Measurements from ENCODE around the gene MAP3K14.
A peak's percentile ranks its signal among the peaks of the same experiment; 100 is the strongest.

Gene MAP3K14

GRCh38 chr17:45316434-45317110, at the start of gene MAP3K14:
MAP3K14 (minus strand) TSS chr17:45317020; CDS start chr17:45290745, 26,275 bp downstream.
- peak within 1 kb of the TSS; percentile 74 for H2AFZ ChIP-seq (ENCODE audit: low read depth)
- peak within 1 kb of the TSS; percentile 99 for H3K4me2 ChIP-seq
- H3K4me3 ChIP-seq (IDR thresholded peaks at IDR 0.05; ENCODE audit: insufficient read depth, low read depth, low read length) = peak within 1 kb of the TSS; percentile 50
- H4K20me1 ChIP-seq (ENCODE audit: insufficient read depth) = no peaks in the 10 kb centered on the region
- H3K9ac ChIP-seq = peak within 1 kb of the TSS; percentile 84
- H3K79me2 ChIP-seq (ENCODE audit: insufficient read depth, low read depth) = peaks cover 45% of the 10 kb centered on the region
- H3K27ac ChIP-seq = peak within 1 kb of the TSS; percentile 89
- H3K36me3 ChIP-seq (ENCODE audit: insufficient read depth) = no peaks in the 10 kb centered on the region
- H3K27me3 ChIP-seq (ENCODE audit: insufficient read depth, low read depth) = no peaks in the 10 kb centered on the region
- peaks cover 63% of the 10 kb centered on the region for H3K4me1 ChIP-seq (ENCODE audit: low read depth, poor library complexity, severe bottlenecking)
- TF ChIP-seq CTCF (conservative IDR thresholded peaks at IDR 0.05; ENCODE audit: low read depth, low read length) = no peak

GRCh38 chr17:45366049-45366448, 49.2 kb upstream of the MAP3K14 start:
- no peak overlapping the region for H3K4me2 ChIP-seq
- peaks cover 6% of the 10 kb centered on the region for H3K4me1 ChIP-seq (ENCODE audit: low read depth, poor library complexity, severe bottlenecking)
- H2AFZ ChIP-seq (ENCODE audit: low read depth) = no peak overlapping the region
- no peak overlapping the region for H3K9ac ChIP-seq
- no peak overlapping the region for H3K27ac ChIP-seq
- no peak overlapping the region for H3K4me3 ChIP-seq (IDR thresholded peaks at IDR 0.05; ENCODE audit: insufficient read depth, low read depth, low read length)
- no peaks in the 10 kb centered on the region for H3K36me3 ChIP-seq (ENCODE audit: insufficient read depth)
- peaks cover 3% of the 10 kb centered on the region; the same call in 1 of the 2 replicates for H3K27me3 ChIP-seq (ENCODE audit: insufficient read depth, low read depth)
- no peak for TF ChIP-seq CTCF (conservative IDR thresholded peaks at IDR 0.05; ENCODE audit: low read depth, low read length)
- H3K79me2 ChIP-seq (ENCODE audit: insufficient read depth, low read depth) = no peaks in the 10 kb centered on the region
- H4K20me1 ChIP-seq (ENCODE audit: insufficient read depth) = no peaks in the 10 kb centered on the region

- Histone ChIP-seq H3K27ac (no peak overlapping the region), H3K36me3 (ENCODE audit: insufficient read depth) (no peaks in the 10 kb centered on the region), H3K4me3 (IDR thresholded peaks at IDR 0.05; ENCODE audit: insufficient read depth, low read depth, low read length) (no peak overlapping the region), H3K27me3 (ENCODE audit: insufficient read depth, low read depth) (peaks cover 3% of the 10 kb centered on the region; the same call in 1 of the 2 replicates), H3K4me1 (ENCODE audit: low read depth, poor library complexity, severe bottlenecking) (no peaks in the 10 kb centered on the region), H3K9ac (no peak overlapping the region), H4K20me1 (ENCODE audit: insufficient read depth) (no peaks in the 10 kb centered on the region), H3K79me2 (ENCODE audit: insufficient read depth, low read depth) (no peaks in the 10 kb centered on the region), H2AFZ (ENCODE audit: low read depth) (no peak overlapping the region), H3K4me2 (no peak overlapping the region)
- TF ChIP-seq CTCF (conservative IDR thresholded peaks at IDR 0.05; ENCODE audit: low read depth, low read length) = no peak
Observed at GRCh38 chr17:45364531-45365390, 47.9 kb upstream of the MAP3K14 start.

- no peak overlapping the region for H3K4me3 ChIP-seq (IDR thresholded peaks at IDR 0.05; ENCODE audit: insufficient read depth, low read depth, low read length)
- TF ChIP-seq CTCF (conservative IDR thresholded peaks at IDR 0.05; ENCODE audit: low read depth, low read length) = no peak
- no peaks in the 10 kb centered on the region for H3K79me2 ChIP-seq (ENCODE audit: insufficient read depth, low read depth)
- no peak overlapping the region for H3K9ac ChIP-seq
- H3K4me1 ChIP-seq (ENCODE audit: low read depth, poor library complexity, severe bottlenecking) = no peaks in the 10 kb centered on the region
- H3K27me3 ChIP-seq (ENCODE audit: insufficient read depth, low read depth) = peaks cover 3% of the 10 kb centered on the region; the same call in 1 of the 2 replicates
- no peak overlapping the region for H2AFZ ChIP-seq (ENCODE audit: low read depth)
- no peak overlapping the region for H3K4me2 ChIP-seq
- no peaks in the 10 kb centered on the region for H3K36me3 ChIP-seq (ENCODE audit: insufficient read depth)
- H3K27ac ChIP-seq = no peak overlapping the region
- no peaks in the 10 kb centered on the region for H4K20me1 ChIP-seq (ENCODE audit: insufficient read depth)
Observed at GRCh38 chr17:45363498-45363897, 46.7 kb upstream of the MAP3K14 start.
